HG03558 (cell line): ENCODE measurements around the gene HSFY2.
"Not testable (repeated sequence)": the region's sequence is repeated elsewhere in the genome, so short reads cannot be mapped to it uniquely, and the experiment has no call there.

Source experiments
- ATAC-seq: cut with Tn5 transposase; IDR thresholded peaks from one replicate; pipeline ENCODE4 v1.9.1; 2021; ENCODE audit warnings: moderate number of reproducible peaks; ENCODE audit not compliant: unreplicated experiment; ENCODE audit errors: extremely low read depth

HSFY2 gene

GRCh38 chrY:18773635-18774034, at the start of gene HSFY2:
Gene HSFY2, minus strand, starts transcription at chrY:18773735. Its CDS starts 117 bp downstream, at chrY:18773618.
- not testable (repeated sequence) for ATAC-seq

- not testable (repeated sequence) for ATAC-seq
These were observed 42.2 kb upstream of the HSFY2 start for GRCh38 chrY:18815751-18816150.

GRCh38 chrY:18788757-18789406, 15.3 kb upstream of the HSFY2 start:
- not testable (repeated sequence) for ATAC-seq

- ATAC-seq: not testable (repeated sequence)
These were observed 19.5 kb downstream of the HSFY2 start for GRCh38 chrY:18754077-18754476.

GRCh38 chrY:18753133-18753815, 20.3 kb downstream of the HSFY2 start:
- ATAC-seq: not testable (repeated sequence)

- ATAC-seq: not testable (repeated sequence)
These were observed 49.8 kb downstream of the HSFY2 start for GRCh38 chrY:18723714-18724113.
